ENCODE results near the gene GLI1.

GRCh38 chr12:57471661-57472060 lies 12.1 kb downstream of the GLI1 start:
- TF ChIP-seq, protein P1, sequence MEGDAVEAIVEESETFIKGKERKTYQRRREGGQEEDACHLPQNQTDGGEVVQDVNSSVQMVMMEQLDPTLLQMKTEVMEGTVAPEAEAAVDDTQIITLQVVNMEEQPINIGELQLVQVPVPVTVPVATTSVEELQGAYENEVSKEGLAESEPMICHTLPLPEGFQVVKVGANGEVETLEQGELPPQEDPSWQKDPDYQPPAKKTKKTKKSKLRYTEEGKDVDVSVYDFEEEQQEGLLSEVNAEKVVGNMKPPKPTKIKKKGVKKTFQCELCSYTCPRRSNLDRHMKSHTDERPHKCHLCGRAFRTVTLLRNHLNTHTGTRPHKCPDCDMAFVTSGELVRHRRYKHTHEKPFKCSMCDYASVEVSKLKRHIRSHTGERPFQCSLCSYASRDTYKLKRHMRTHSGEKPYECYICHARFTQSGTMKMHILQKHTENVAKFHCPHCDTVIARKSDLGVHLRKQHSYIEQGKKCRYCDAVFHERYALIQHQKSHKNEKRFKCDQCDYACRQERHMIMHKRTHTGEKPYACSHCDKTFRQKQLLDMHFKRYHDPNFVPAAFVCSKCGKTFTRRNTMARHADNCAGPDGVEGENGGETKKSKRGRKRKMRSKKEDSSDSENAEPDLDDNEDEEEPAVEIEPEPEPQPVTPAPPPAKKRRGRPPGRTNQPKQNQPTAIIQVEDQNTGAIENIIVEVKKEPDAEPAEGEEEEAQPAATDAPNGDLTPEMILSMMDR (IDR thresholded peaks at IDR 0.05), result no peak
- TF ChIP-seq POLR2A (IDR thresholded peaks at IDR 0.05) (no peak), EP300 (IDR thresholded peaks at IDR 0.05) (no peak), POLR2AphosphoS5 (IDR thresholded peaks at IDR 0.05) (no peak)
